ENCODE measurements around the gene LILRB1. TPM values are rescaled to one million over a fixed set of nuclear protein-coding genes. Genes with fewer than 3 reads are reported as not detected.

Gene LILRB1

DNA sequence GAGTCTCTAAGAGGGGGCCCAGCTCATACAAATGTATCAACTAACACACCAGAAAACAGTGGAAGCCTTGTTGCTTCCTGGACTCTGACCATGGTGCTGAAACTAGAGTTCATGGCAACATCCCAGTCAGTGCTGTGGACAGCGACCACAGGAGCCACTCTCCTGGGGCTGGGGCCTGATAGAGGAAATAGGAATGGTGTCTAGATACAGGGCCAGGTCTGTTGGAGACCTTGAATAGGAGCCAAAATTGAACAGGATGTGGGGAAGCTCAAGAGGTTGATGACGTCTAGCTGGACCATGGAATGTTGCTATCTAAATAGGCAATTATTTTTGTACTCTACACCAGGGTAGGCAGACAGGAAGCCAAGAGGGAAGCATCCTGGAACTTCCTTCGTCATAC is 54.2 kb downstream of the LILRB1 start:
- TF ChIP-seq POLR2AphosphoS5 (IDR thresholded peaks at IDR 0.05; ENCODE audit: low read depth), result no peak
- TF ChIP-seq SPI1 (IDR thresholded peaks at IDR 0.05; ENCODE audit: borderline replicate concordance, low read depth), result no peak
- TF ChIP-seq, protein P1, sequence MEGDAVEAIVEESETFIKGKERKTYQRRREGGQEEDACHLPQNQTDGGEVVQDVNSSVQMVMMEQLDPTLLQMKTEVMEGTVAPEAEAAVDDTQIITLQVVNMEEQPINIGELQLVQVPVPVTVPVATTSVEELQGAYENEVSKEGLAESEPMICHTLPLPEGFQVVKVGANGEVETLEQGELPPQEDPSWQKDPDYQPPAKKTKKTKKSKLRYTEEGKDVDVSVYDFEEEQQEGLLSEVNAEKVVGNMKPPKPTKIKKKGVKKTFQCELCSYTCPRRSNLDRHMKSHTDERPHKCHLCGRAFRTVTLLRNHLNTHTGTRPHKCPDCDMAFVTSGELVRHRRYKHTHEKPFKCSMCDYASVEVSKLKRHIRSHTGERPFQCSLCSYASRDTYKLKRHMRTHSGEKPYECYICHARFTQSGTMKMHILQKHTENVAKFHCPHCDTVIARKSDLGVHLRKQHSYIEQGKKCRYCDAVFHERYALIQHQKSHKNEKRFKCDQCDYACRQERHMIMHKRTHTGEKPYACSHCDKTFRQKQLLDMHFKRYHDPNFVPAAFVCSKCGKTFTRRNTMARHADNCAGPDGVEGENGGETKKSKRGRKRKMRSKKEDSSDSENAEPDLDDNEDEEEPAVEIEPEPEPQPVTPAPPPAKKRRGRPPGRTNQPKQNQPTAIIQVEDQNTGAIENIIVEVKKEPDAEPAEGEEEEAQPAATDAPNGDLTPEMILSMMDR (IDR thresholded peaks at IDR 0.05; ENCODE audit: insufficient read depth, low read length), result no peak
- no peak for TF ChIP-seq GABPA (IDR thresholded peaks at IDR 0.05; ENCODE audit: low read depth)
- TF ChIP-seq, protein P2, sequence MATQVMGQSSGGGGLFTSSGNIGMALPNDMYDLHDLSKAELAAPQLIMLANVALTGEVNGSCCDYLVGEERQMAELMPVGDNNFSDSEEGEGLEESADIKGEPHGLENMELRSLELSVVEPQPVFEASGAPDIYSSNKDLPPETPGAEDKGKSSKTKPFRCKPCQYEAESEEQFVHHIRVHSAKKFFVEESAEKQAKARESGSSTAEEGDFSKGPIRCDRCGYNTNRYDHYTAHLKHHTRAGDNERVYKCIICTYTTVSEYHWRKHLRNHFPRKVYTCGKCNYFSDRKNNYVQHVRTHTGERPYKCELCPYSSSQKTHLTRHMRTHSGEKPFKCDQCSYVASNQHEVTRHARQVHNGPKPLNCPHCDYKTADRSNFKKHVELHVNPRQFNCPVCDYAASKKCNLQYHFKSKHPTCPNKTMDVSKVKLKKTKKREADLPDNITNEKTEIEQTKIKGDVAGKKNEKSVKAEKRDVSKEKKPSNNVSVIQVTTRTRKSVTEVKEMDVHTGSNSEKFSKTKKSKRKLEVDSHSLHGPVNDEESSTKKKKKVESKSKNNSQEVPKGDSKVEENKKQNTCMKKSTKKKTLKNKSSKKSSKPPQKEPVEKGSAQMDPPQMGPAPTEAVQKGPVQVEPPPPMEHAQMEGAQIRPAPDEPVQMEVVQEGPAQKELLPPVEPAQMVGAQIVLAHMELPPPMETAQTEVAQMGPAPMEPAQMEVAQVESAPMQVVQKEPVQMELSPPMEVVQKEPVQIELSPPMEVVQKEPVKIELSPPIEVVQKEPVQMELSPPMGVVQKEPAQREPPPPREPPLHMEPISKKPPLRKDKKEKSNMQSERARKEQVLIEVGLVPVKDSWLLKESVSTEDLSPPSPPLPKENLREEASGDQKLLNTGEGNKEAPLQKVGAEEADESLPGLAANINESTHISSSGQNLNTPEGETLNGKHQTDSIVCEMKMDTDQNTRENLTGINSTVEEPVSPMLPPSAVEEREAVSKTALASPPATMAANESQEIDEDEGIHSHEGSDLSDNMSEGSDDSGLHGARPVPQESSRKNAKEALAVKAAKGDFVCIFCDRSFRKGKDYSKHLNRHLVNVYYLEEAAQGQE (IDR thresholded peaks at IDR 0.05; ENCODE audit: insufficient replicate concordance, low read depth), result peak; percentile 99
- peak; percentile 51 to 59 for DNase-seq (ENCODE audit: low read depth in 1 of 2, low spot score in 1 of 2)
- Histone ChIP-seq H3K27ac (replicated peaks) (no peak overlapping the region), H3K4me3 (replicated peaks; ENCODE audit: insufficient read depth, low read length) (no peak overlapping the region), H3K27me3 (ENCODE audit: insufficient read depth, poor library complexity, severe bottlenecking) (no peaks in the 10 kb centered on the region)

Small RNAs within 50 kb of the gene (microRNA-seq; reads per million reads assigned to microRNA genes)
- gene MIR8061, result not detected
